GOT3 (cell line): ENCODE data around the gene GADD45A.
A peak's percentile ranks its signal among the peaks of the same experiment; 100 is the strongest.
"Not testable (repeated sequence)": the region's sequence is repeated elsewhere in the genome, so short reads cannot be mapped to it uniquely, and the experiment has no call there.

Experiments used
- DNase-seq: peaks from one replicate; lab custom pipeline; 2025; ENCODE audit warnings: mixed read lengths; lab: John Stamatoyannopoulos, UW

Gene GADD45A

DNA sequence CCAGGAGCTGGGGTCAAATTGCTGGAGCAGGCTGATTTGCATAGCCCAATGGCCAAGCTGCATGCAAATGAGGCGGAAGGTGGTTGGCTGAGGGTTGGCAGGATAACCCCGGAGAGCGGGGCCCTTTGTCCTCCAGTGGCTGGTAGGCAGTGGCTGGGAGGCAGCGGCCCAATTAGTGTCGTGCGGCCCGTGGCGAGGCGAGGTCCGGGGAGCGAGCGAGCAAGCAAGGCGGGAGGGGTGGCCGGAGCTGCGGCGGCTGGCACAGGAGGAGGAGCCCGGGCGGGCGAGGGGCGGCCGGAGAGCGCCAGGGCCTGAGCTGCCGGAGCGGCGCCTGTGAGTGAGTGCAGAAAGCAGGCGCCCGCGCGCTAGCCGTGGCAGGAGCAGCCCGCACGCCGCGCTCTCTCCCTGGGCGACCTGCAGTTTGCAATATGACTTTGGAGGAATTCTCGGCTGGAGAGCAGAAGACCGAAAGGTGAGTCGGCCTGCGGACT, at the start of gene GADD45A:
Gene GADD45A, plus strand, starts transcription at position 135 of the 491 bp plus-strand sequence. Its CDS starts 294 bp downstream, at position 429.
- peak; percentile 98 for DNase-seq

GRCh38 chr1:67636146-67636545, 48.9 kb upstream of the GADD45A start:
- DNase-seq, result no peak

- DNase-seq, result no peak
These were observed 45.6 kb upstream of the GADD45A start for GRCh38 chr1:67639361-67639760.

DNA sequence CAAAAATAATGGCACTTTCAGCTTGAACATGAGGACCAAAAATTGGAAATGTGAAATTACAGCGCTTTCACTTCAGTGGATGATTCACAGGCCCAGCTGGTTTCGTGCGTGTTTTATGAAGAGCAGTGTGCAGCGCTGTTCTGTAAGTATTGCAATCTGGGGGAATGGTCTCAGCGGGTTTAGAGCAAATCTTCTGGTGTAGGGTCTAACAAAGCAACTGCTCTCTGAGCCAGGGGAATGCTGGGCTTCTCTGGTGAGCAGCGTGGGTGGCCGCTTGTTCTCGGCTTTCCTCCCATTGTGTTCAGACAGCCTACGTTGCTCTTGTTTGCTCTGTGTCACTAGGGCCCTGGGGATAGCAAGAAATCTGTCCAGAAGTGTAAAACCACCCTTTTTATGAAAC, 42.4 kb upstream of the GADD45A start:
- DNase-seq, result no peak

- DNase-seq, result no peak
These were observed 40.4 kb upstream of the GADD45A start for GRCh38 chr1:67644566-67644965.

DNA sequence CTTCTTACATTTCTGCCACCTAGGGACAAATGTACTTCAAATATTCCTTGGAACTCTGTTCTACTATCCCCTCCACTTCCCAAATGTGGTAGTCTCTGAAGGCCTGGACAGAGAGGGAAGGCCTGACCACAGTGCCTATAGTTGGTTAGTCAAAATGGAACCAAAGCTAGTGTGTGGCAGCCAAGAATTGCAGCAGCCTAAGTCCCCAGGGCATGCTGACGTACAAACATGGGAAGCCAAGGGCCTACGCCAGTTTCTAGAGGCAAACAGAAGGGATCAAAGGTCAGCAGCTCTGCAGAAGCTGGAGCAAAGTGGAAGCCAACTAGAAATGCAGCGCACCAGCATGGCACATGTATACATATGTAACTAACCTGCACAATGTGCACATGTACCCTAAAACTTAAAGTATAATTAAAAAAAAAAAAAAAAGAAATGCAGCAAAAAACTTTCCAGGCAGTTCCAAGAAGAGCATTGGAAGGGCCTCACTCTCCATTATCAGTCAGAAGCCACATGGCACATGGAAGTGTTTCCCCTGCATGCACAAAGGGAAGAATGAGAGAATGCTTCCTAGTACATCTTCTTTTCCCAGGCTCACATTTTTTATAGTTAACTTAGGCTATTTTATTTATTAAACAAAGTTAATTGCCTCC, 39.4 kb upstream of the GADD45A start:
- no peak for DNase-seq

DNA sequence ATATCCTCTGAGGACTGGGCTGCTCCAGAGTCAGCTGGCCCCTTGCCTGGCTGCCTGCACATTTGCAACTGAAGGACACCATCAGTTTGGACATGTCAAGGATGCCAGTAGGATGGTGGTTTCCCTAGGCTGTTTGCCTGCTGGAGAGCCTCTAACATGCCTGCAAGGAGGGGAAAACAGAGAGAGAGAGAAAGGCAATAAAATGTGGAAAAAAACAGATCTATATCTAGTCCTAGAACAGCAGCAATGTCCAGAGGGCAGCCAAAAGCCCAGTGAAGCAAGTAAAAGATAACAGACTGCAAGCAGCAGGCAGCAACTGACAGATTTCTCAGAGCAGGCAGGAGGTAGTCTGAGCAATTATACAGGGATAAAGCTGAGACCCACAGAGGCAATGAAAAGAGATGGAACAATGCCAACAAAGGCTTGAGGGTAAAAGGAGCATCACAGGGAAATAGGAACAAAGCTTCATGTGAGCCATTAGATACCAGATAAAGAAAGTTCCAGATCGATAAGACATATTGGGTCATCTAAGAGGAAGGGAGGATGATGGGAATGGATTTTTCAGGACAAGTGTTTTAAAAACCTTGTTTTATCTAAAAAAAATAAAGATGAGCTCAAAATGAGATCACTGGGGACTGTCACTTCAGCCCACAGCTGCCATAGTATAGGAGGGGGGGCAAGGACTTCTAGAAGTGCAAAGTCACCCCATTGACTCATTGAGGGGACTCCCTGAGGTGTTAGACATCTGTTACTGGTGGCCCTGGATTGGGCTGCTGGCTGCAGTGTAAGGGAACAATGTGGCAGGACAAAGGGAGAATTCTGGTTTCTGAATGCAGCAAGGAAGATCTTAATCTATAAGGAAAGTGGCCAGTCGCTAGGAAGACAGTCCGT, 38.6 kb upstream of the GADD45A start:
- no peak for DNase-seq

- DNase-seq, result no peak
These were observed 37.8 kb upstream of the GADD45A start for GRCh38 chr1:67647036-67647798.

- DNase-seq, result no peak
These were observed 37.1 kb upstream of the GADD45A start for GRCh38 chr1:67647814-67648358.

GRCh38 chr1:67648582-67649326, 36.2 kb upstream of the GADD45A start:
- DNase-seq, result no peak

DNA sequence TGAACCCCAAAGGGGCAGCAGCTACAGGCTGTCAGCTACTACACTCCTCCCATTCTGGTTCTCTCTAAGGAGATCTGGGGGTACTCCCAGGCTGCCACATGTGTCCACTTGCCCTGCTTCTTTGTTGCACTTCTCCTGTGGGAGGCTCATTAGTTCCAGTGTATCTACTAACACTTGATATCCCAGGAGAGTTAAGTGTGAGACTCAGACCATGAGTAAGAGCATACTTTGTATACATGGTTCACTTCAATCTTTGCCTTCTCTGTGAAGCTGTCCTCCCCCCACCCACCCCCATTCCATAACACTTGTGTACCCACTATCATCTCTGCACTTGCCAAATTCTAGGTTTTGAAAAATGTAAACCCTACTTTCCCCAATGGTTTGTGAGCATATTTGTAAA, 34.9 kb upstream of the GADD45A start:
- DNase-seq, result no peak

- no peak for DNase-seq
These were observed 34.0 kb upstream of the GADD45A start for GRCh38 chr1:67651031-67651430.

- no peak for DNase-seq
These were observed 32.2 kb upstream of the GADD45A start for GRCh38 chr1:67652800-67653199.

- no peak for DNase-seq
These were observed 31.7 kb upstream of the GADD45A start for GRCh38 chr1:67653304-67653703.

DNA sequence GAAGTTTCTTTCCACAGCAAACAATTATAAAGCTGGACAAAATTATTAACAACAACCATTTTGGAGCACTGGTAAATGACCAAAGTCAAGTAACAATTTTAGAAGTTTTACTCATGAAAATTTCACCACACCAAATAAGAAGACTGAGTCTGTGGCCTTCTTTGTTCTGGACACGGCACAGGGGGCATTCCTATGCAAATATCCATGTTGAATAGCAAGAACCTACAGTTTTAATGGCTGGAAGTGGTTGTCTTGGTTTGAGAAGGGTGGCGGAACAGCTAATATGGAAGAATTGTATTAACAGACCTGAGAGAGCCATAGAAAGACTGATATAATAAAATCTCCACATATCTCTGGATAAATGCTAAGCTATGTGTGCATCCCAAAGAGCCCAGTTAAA, 29.4 kb upstream of the GADD45A start:
- no peak for DNase-seq

DNA sequence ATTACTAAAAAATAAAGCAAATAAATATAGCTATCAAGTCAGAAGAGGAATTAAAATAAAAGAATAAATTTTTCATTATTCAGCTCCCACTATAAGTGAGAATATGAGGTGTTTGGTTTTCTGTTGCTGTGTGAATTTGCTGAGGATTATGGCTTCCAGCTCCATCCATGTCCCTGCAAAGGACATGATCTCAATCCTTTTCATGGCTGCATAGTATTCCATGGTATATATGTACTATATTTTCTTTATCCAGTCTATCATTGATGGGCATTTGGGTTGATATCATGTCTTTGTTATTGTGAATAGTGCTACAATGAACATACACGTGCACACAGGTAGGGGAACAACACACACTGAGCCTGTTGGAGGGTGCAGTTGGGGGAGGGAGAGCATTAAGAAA, 27.8 kb upstream of the GADD45A start:
- DNase-seq, result not testable (repeated sequence)

DNA sequence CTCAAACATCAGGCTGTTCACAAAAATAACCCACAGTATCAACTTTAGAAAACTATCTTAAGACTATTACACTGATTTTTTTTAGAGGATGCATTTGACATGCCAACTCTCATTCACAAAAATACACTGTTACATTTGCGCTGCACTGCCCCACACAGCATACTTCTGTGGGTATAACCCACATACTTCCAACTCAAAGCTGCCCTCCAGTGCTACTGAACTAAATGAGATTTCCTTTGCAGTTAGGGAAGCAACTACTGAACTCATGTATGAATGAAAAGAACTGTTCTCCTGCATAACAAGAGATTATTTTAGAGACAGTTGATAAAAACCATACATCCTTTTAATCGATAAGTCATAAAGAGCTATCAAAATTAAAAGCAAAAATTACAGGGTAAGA, 25.8 kb upstream of the GADD45A start:
- no peak for DNase-seq

DNA sequence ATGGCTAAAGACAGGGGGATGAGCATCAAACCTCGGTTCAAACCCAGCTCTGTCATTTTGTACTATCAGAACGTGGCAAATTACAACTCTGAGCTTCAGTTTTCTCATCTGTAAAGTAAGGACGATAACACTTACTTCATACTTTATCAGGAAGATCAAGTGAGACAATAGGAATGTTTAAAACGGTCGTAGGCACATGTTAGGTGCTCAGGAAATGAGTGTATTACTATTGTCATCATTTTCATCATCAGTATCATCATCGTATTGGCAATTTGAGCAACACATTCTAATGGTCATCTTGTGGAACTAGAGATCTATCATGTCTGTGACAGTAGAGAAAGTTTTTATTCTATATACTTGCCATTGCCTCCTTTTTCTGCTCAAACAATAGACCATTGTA, 22.1 kb upstream of the GADD45A start:
- DNase-seq, result no peak

DNA sequence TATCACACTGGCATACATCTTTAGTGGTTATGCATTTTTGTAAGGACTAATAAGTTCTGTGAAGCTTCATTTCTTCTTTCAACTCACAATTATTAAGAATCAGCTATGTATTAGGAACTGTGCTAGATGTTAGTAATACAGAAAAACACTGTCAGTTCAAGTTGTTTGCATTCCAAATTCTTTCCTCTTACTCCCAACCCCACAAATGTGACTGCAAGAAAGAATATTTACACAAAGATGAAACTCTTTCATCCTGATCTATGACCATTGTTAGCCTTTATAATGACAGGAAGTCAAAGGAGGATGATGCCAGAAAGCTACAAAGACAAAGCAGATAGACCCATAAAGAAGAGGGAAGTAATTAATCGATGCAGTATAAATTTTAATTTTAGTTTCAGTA, 21.0 kb upstream of the GADD45A start:
- DNase-seq, result no peak

- not testable (repeated sequence) for DNase-seq
These were observed 19.7 kb upstream of the GADD45A start for GRCh38 chr1:67665307-67665706.

DNA sequence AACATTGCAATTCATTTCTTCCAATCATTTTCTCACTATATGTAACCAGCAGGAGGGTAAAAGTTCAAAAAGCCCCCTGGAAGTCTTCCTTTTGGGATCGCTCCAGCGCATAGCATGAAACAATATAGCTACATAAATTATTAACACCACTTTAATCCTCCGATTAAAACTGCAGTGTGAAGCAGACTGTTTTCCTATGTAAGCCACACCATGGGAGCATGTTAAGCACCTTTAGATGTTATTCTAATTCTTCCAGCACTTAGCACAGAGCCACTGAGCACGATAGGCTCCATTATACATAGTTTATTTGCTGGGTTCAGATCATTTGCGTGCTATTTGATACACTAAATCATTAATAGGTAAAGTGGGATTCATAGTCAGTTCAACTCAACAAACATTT, 18.4 kb upstream of the GADD45A start:
- DNase-seq, result no peak
